ENCODE results near the gene PDAP1.
"Not testable (repeated sequence)": the region's sequence is repeated elsewhere in the genome, so short reads cannot be mapped to it uniquely, and the experiment has no call there.

The PDAP1 gene

GRCh38 chr7:99396418-99397296 lies 11.7 kb downstream of the PDAP1 start:
- DNase-seq (ENCODE audit: low spot score): no peak

DNA sequence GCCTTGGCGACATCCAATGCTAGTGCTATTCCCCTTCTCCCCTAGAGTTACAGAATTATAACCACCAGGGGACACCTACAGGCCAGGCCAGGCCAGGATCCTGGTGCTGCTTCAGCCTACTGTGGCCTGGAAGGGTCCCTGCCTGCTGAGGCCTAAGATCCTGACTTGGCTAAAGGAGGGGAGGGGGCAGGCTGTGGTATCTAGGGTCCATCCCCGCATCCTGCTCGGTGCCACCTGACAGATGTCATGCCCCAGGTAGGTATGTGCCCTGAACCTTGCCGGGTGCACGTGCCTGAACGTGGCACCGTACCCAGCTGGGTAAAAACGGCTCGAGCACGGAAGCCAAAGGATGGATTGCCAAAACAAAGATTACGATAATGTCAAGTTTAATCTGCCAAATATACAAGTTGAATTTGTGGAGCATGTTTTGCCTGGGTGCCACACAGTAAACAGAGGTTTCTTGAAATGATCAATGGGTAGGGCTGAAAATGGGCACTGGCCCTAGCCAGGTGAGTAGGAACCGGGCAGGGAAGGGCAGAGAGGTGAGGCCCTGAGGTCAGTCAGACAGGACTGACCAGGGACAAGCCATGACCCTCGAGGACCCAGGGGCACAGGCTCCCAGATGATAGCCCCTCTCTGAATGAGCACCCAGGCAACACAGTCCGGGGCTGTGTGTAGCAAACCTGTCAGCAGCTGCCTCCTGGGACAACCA lies 12.6 kb downstream of the PDAP1 start:
- DNase-seq (ENCODE audit: low spot score): no peak

DNA sequence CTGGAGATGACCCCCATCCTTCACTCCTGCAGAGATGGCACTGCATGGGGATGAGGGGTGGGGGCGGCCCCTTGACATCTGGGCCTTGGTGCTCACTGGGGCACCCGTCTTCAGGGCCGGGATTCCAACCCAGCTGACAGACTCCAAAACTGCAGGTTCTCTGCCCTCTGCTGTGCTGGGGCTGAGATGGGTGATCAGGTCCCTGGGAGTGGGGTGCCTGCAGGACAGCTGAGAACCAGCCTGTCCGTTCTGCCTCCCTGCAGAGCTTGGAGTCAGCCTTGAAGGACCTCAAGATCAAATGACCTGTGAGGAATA lies 14.3 kb downstream of the PDAP1 start:
- DNase-seq (ENCODE audit: low spot score): no peak

DNA sequence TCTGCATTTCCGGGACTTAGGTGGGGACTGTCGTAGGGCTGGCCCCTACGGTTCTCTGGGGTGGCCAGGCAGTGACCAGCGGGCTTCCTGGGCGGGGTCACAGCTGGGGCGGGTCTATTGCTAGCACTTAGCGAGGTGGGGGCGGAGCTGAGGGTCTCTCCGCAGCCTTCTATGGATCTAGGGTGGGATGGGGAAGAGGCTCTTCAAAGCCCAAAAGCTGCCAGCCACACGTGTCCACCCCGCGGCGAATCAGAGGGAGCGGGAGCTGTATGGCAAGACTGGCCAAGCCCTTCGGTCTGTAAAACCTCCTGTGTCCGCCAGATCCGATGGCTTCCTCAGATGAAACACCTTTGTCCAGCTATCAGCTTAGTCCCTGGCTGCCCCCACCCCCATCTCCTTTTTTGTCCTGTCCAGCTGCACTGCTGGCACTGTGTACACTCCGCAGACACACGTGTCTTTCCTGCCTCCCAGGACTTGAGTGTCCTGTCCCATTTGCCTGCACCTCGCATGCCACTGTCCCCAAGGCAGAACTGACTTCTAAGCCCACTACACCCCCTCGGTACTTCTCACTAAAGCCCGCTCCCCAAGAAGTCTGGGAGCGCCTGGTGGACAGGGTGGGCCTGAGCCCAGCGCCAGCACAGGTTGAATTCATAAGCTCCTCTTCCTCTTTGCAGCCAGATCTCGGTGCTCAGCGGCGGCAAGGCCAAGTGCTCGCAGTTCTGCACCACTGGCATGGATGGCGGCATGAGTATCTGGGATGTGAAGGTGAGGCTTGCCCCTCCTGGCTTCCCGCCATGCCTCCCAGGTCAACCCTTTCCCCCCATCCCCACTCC lies 14.8 kb downstream of the PDAP1 start:
- DNase-seq (ENCODE audit: low spot score): no peak

DNA sequence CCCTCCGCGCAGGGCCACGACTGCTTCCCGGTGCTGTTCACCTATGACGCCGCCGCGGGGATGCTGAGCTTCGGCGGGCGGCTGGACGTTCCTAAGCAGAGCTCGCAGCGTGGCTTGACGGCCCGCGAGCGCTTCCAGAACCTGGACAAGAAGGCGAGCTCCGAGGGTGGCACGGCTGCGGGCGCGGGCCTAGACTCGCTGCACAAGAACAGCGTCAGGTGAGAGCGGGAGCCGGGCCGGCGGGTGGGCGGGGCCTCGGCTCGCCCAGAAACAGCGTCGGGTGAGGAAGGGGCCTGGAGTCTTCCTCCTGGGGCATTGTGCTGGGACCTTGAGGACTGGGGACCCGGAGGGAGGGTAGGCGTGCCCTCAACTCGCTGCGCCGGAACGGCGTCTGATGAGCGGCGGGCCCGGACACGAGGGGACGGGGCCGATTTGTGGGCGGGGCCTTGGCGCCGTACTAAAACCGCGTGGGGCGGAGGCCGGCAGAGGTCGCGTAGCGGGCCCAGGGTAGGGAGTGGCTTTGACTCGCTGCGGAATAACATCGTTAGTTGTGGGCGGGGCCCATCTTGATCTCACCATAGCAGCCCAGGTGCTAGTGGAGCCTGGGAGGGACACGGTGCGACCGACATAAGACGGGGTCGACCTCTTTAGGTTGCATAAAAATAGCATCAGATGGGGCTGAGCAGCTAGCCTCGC lies 15.6 kb downstream of the PDAP1 start:
- DNase-seq (ENCODE audit: low spot score): peak; percentile 65

DNA sequence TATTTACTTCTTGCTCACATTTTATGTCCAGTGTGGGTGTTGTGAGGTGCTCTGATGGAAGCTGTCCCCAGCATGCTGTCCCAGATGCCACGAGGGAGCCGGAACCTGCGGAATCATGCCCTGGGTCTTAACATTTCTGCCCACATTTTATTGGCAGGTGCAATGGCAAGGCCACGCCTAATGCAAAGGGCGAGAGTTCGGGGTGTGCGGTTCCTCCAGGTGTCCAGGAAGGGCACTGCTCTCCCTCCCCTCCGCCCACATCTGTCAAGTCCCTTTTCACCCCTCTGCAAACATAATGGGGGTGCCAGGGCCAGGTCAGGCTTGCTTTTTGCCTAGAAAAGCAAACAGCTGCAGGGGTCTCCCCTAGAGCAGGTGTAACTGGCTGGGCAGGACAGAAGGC lies 16.4 kb downstream of the PDAP1 start:
- no peak for DNase-seq (ENCODE audit: low spot score)

GRCh38 chr7:99390941-99391602 lies 17.3 kb downstream of the PDAP1 start:
- DNase-seq (ENCODE audit: low spot score): no peak

- DNase-seq (ENCODE audit: low spot score): no peak
These were observed 18.6 kb downstream of the PDAP1 start for GRCh38 chr7:99389772-99390171.

DNA sequence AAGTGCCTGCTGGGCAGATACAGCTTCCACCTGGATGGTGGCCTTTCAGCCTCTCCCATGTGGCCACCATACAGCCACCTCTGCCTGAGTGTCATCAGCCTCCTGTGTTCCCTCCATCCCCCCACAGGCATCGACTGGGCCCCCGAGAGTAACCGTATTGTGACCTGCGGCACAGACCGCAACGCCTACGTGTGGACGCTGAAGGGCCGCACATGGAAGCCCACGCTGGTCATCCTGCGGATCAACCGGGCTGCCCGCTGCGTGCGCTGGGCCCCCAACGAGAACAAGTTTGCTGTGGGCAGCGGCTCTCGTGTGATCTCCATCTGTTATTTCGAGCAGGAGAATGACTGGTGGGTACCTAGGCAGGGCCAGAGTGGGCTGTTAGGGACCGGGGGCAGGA lies 20.5 kb downstream of the PDAP1 start:
- no peak for DNase-seq (ENCODE audit: low spot score)

GRCh38 chr7:99387239-99387635 lies 21.2 kb downstream of the PDAP1 start:
- not testable (repeated sequence) for DNase-seq (ENCODE audit: low spot score)

GRCh38 chr7:99386584-99387238 lies 21.7 kb downstream of the PDAP1 start:
- DNase-seq (ENCODE audit: low spot score): no peak

DNA sequence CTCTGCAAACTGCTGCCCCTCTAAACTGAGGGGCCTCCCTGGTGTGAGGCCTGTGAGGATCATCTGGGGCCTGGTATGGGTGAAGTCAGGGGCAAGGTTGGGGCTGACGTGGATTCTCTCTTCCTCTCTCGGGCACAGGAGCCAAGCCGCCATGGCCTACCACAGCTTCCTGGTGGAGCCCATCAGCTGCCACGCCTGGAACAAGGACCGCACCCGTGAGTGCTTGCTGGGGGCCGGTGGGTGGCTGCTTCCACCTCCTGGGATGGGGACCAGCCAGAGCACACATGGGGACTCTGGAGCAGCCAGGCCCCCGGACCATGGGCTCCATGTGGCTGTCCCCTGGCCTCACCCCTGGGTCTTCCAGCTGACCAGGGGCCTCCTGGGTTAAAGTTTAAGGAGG lies 22.8 kb downstream of the PDAP1 start:
- DNase-seq (ENCODE audit: low spot score): no peak

GRCh38 chr7:99384523-99384922 lies 23.9 kb downstream of the PDAP1 start:
- no peak for DNase-seq (ENCODE audit: low spot score)

- DNase-seq (ENCODE audit: low spot score): no peak
These were observed 24.5 kb downstream of the PDAP1 start for GRCh38 chr7:99383791-99384370.

DNA sequence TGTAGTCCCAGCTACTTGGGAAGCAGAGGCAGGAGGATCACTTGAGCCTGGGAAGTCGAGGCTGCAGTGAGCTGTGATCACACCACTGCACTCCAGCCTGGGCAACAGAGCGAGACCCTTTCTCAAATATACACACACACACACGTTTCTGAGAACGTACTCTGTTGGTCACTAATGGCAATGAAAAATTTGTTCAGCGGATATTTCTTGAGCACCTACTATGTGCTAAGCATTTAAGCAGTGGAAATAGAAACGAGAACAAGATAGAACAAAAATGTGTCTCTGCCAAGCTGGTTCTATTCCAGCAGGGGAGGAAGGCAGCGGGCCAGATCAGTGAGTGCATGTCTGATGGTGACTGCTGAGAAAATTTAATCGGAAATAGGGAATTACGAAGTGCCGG lies 25.2 kb downstream of the PDAP1 start:
- DNase-seq (ENCODE audit: low spot score): no peak

GRCh38 chr7:99381664-99382075 lies 26.7 kb downstream of the PDAP1 start:
- DNase-seq (ENCODE audit: low spot score): no peak

- no peak for DNase-seq (ENCODE audit: low spot score)
These were observed 27.4 kb downstream of the PDAP1 start for GRCh38 chr7:99380823-99381663.

- DNase-seq (ENCODE audit: low spot score): no peak
These were observed 28.2 kb downstream of the PDAP1 start for GRCh38 chr7:99380032-99380822.

DNA sequence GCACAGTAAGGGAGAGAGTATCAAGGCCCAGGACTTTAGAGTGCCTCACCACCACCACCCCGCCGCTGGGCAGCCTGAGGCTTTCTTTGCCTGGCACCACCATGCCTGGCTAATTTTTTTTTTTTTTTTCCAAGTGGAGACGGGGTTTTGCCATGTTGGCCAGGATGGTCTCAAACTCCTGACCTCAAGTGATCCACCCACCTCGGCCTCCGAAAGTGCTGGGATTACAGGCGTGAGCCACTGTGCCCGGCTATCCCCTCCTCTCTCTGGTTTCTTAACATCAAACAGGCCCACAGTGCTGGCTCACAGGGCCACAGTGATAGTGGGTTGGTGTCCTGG lies 28.7 kb downstream of the PDAP1 start:
- DNase-seq (ENCODE audit: low spot score): peak; percentile 13

Measured in AG08396 (cell line).